ENCODE data around the gene HEATR5B.
"Not testable (repeated sequence)": the region's sequence is repeated elsewhere in the genome, so short reads cannot be mapped to it uniquely, and the experiment has no call there.

Gene HEATR5B

GRCh38 chr2:37061776-37062175, 22.4 kb downstream of the HEATR5B start:
- no peak for DNase-seq (ENCODE audit: low read depth)

GRCh38 chr2:37061013-37061711, 23.0 kb downstream of the HEATR5B start:
- DNase-seq (ENCODE audit: low read depth): no peak

- DNase-seq (ENCODE audit: low read depth): no peak
Observed at GRCh38 chr2:37060446-37060845, 23.7 kb downstream of the HEATR5B start.

- DNase-seq (ENCODE audit: low read depth): no peak
Observed at GRCh38 chr2:37059841-37060240, 24.3 kb downstream of the HEATR5B start.

- no peak for DNase-seq (ENCODE audit: low read depth)
Observed at GRCh38 chr2:37052600-37053332, 31.4 kb downstream of the HEATR5B start.

GRCh38 chr2:37039580-37039979, 44.6 kb downstream of the HEATR5B start:
- DNase-seq (ENCODE audit: low read depth): no peak

GRCh38 chr2:37037771-37038170, 46.4 kb downstream of the HEATR5B start:
- DNase-seq (ENCODE audit: low read depth): no peak

- no peak for DNase-seq (ENCODE audit: low read depth)
Observed at GRCh38 chr2:37029758-37030157, 54.4 kb downstream of the HEATR5B start.

- DNase-seq (ENCODE audit: low read depth): no peak
Observed at GRCh38 chr2:37026050-37026449, 58.1 kb downstream of the HEATR5B start.

- DNase-seq (ENCODE audit: low read depth): no peak
Observed at GRCh38 chr2:37020887-37021796, 63.0 kb downstream of the HEATR5B start.

GRCh38 chr2:37020212-37020886, 63.8 kb downstream of the HEATR5B start:
- DNase-seq (ENCODE audit: low read depth): no peak

- DNase-seq (ENCODE audit: low read depth): no peak
Observed at GRCh38 chr2:37013315-37013641, 70.9 kb downstream of the HEATR5B start.

GRCh38 chr2:37011130-37011529, 73.0 kb downstream of the HEATR5B start:
- no peak for DNase-seq (ENCODE audit: low read depth)

GRCh38 chr2:37005118-37005868, 78.9 kb downstream of the HEATR5B start:
- no peak for DNase-seq (ENCODE audit: low read depth)

- DNase-seq (ENCODE audit: low read depth): no peak
Observed at GRCh38 chr2:37000988-37001556, 83.1 kb downstream of the HEATR5B start.

GRCh38 chr2:37000318-37000717, 83.9 kb downstream of the HEATR5B start:
- DNase-seq (ENCODE audit: low read depth): no peak

GRCh38 chr2:36999416-36999815, 84.8 kb downstream of the HEATR5B start:
- not testable (repeated sequence) for DNase-seq (ENCODE audit: low read depth)

GRCh38 chr2:36993841-36994620, 90.1 kb downstream of the HEATR5B start:
- no peak for DNase-seq (ENCODE audit: low read depth)

GRCh38 chr2:36988008-36988407, 96.2 kb downstream of the HEATR5B start:
- DNase-seq (ENCODE audit: low read depth): no peak

- no peak for DNase-seq (ENCODE audit: low read depth)
Observed at GRCh38 chr2:36982467-36982866, 101.7 kb downstream of the HEATR5B start.

Data from T follicular helper cell (primary cell).